NT2/D1 (cell line): ENCODE data around the gene LCE7A.

Experiments used
- DNase-seq: peaks from one replicate; pipeline ENCODE4 v3.0.0-alpha.2; 2011; ENCODE audit warnings: low read depth, low spot score
- H3K27me3 ChIP-seq: 2 replicates; pipeline ENCODE4 v1.6.0; 2011; ENCODE audit warnings: mild to moderate bottlenecking; ENCODE audit not compliant: insufficient read length, insufficient read depth
- H3K36me3 ChIP-seq: 2 replicates; pipeline ENCODE4 v1.6.1; 2011; ENCODE audit warnings: mild to moderate bottlenecking, low read length, mixed read lengths; ENCODE audit not compliant: insufficient read depth, insufficient read length
- H3K4me1 ChIP-seq: 2 replicates; pipeline ENCODE4 v1.5.1; 2011; ENCODE audit not compliant: insufficient read depth, insufficient read length
- H3K4me3 ChIP-seq: 2 replicates; pipeline ENCODE4 v1.5.1; 2011; ENCODE audit warnings: low read depth; ENCODE audit not compliant: insufficient read length
- H3K9ac ChIP-seq: 2 replicates; pipeline ENCODE4 v1.6.0; 2011; ENCODE audit warnings: low read depth; ENCODE audit not compliant: insufficient read length
- H3K9me3 ChIP-seq: 2 replicates; pipeline ENCODE4 v1.5.1; 2011; ENCODE audit warnings: mild to moderate bottlenecking, low read length; ENCODE audit not compliant: insufficient read depth
- SUZ12 ChIP-seq: IDR thresholded peaks from 2 replicates; pipeline ENCODE4 v1.6.1; 2011; ENCODE audit not compliant: insufficient read length, insufficient read depth; ENCODE audit errors: extremely low read depth
- YY1 ChIP-seq: IDR thresholded peaks from 2 replicates; pipeline ENCODE4 v1.6.1; 2011; ENCODE audit not compliant: insufficient read length, insufficient read depth
- ZNF274 ChIP-seq: IDR thresholded peaks from 2 replicates; pipeline ENCODE4 v1.6.1; 2011; ENCODE audit warnings: mild to moderate bottlenecking, low read depth, low read length

Gene LCE7A

DNA sequence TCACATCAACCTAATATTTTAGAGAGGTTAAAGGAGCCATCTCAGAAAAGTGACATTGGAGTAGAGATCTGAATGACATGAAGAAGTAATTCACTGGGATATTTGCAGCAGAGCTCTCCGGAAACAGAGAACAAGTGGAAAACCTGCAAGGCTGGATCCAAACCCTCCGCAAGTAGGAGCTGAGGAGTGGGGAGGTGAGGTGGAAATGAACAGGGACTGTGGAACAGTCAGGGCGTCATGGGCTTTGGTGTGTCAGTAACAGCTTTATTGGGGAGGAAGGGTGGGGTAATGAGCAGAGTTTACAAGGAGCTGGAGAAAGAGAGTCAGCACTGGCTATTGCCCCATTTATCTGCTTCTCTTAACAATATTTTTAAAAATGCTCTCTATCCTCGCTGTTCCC is 39.2 kb downstream of the LCE7A start:
- Histone ChIP-seq H3K36me3 (no peaks in the 10 kb centered on the region), H3K4me1 (no peaks in the 10 kb centered on the region), H3K4me3 (no peak overlapping the region), H3K27me3 (no peaks in the 10 kb centered on the region), H3K9ac (no peak overlapping the region), H3K9me3 (no peaks in the 10 kb centered on the region)
- TF ChIP-seq SUZ12 (no peak), YY1 (no peak), ZNF274 (no peak)
- no peak for DNase-seq

DNA sequence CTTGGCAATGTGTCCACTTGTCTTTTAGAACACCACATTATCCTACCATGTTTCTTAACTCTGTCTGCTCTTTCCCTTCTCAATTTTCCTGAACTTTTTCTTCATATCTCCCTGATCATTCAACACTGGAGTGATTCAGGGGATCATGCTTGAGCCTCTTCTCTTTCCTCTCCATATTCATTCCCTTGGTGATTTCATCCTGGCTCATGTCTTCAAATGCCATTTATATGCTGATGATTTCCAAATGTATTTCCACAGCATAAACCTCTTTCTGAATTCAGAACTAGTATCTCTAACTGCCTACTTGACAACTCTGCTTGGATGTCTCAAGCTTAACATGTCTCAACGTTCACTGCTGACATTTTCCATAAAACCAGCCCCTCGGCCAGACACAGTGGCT is 40.1 kb downstream of the LCE7A start:
- Histone ChIP-seq H3K36me3 (no peaks in the 10 kb centered on the region), H3K9ac (no peak overlapping the region), H3K9me3 (no peaks in the 10 kb centered on the region), H3K27me3 (no peaks in the 10 kb centered on the region), H3K4me3 (no peak overlapping the region), H3K4me1 (no peaks in the 10 kb centered on the region)
- DNase-seq = no peak
- TF ChIP-seq YY1 (no peak), ZNF274 (no peak)

DNA sequence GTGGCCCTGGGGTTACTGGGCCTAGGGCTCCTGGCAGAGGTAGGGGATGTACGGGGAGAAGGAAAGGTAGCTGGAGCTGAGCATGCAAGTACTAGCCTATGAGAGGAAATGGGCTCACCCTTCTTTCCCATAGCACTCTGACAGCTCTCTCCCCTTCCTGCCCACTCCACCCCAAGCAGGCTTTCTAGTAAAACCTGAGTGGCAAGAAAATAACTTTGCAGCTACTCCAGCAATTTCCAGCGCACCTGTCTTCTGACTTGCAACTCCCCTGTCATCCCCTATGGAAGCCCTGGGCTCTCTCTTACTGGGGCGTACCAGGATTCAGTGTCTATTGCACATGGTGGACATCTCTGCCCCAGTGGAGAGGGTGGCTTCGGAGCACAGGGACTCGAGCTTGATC is 41.8 kb downstream of the LCE7A start:
- H3K4me3 ChIP-seq = no peak overlapping the region
- H3K27me3 ChIP-seq = no peaks in the 10 kb centered on the region
- H3K9me3 ChIP-seq = no peaks in the 10 kb centered on the region
- H3K9ac ChIP-seq = no peak overlapping the region
- no peak for DNase-seq
- no peaks in the 10 kb centered on the region for H3K36me3 ChIP-seq
- no peak for TF ChIP-seq SUZ12
- TF ChIP-seq YY1 = no peak
- H3K4me1 ChIP-seq = no peaks in the 10 kb centered on the region

DNA sequence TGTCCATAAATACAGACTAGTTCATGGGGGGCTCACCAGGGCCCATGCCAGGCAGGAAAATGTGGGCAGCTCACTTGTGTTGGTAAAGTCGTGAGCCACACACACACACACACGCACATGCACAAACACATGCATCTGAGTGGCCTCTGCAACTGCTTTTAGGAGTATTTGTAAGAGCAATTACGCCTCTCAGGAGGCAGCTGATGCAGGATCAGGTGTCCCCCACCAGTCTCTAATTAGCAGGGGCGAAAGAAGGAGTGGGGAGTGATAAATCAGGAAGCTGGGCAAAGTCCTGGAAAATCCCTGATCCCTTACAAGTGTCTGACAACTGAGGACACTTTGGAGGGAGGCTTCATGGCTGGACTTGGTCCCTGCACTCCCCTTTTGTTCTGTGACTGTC is 42.8 kb downstream of the LCE7A start:
- no peaks in the 10 kb centered on the region for H3K36me3 ChIP-seq
- no peaks in the 10 kb centered on the region for H3K27me3 ChIP-seq
- no peaks in the 10 kb centered on the region for H3K4me1 ChIP-seq
- H3K4me3 ChIP-seq = no peak overlapping the region
- no peak overlapping the region for H3K9ac ChIP-seq
- TF ChIP-seq SUZ12 (no peak), ZNF274 (no peak), YY1 (no peak)
- DNase-seq = no peak
- H3K9me3 ChIP-seq = no peaks in the 10 kb centered on the region

DNA sequence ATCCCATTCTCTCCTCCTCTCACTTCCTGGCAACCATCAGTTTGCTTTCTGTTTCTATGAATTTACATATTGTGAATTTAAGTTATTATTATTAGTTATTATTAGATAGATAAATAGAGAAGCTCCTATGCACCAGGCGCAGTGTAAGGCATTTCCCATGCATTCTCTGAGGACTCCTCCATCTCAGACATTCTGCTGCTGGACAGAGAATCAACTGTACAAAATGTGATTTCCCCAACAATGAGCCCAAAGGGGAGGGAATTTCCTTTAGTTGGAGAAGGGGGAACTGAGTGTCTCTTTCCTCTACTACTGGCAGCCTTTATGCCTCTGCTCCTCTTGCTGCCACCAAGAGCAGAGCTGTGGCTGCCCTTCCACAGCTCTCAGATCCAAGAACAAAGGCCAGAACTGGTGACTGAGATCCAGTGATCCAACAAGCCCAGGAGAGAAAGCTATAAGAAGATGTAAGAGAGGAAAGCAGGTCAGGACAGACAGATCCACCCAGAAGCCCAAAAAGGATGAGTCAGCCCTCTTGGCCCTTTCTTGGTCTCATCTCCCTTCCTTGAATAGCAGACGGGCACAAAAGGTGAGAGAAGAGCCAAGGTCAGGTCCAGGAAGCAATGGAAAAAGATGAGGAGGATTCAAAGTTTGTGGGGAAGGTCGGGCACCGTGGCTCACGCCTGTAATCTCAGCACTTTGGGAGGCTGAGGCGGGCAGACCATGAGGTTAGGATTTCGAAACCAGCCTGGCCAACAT is 45.1 kb downstream of the LCE7A start:
- no peak for DNase-seq

DNA sequence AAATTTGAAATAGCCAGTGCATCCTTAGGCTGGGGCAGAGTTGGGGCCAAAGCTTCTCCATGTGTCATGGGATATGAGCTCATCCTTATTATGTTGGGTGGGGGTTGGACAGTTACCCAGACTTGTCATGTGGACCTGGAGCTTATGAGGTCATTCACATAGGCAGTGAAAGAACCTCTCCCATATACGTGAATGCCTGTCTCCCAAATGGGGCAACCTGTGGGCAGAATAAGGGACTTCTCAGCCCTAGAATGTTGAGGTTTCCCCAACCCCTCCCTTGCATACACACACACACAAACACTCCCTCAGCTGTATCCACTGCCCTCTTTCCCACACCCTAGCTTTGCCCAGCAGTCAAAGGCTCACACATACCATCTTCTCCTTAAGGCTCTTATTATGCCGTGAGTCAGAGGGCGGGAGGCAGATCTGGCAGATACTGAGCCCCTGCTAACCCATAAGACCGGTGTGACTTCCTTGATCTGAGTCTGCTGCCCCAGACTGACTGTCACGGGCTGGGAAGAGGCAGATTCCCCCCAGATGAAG is 46.3 kb downstream of the LCE7A start:
- H3K9ac ChIP-seq = no peak overlapping the region
- peaks cover 17% of the 10 kb centered on the region for H3K27me3 ChIP-seq
- no peaks in the 10 kb centered on the region for H3K4me1 ChIP-seq
- no peak for TF ChIP-seq SUZ12
- no peak for TF ChIP-seq YY1
- no peak for TF ChIP-seq ZNF274
- no peak overlapping the region for H3K4me3 ChIP-seq
- DNase-seq = no peak
- no peaks in the 10 kb centered on the region for H3K36me3 ChIP-seq
- 0 out of 2 replicates have a peak, but pooled peaks cover 5% of the 10 kb centered on the region for H3K9me3 ChIP-seq

More for the DNA sequence above, 45.1 kb downstream of the LCE7A start:
- no peaks in the 10 kb centered on the region for H3K36me3 ChIP-seq
- TF ChIP-seq YY1 (no peak), SUZ12 (no peak), ZNF274 (no peak)
- H3K4me3 ChIP-seq = no peak overlapping the region
- H3K27me3 ChIP-seq = peaks cover 5% of the 10 kb centered on the region
- H3K9ac ChIP-seq = no peak overlapping the region
- H3K9me3 ChIP-seq = no peaks in the 10 kb centered on the region
- no peaks in the 10 kb centered on the region for H3K4me1 ChIP-seq

DNA sequence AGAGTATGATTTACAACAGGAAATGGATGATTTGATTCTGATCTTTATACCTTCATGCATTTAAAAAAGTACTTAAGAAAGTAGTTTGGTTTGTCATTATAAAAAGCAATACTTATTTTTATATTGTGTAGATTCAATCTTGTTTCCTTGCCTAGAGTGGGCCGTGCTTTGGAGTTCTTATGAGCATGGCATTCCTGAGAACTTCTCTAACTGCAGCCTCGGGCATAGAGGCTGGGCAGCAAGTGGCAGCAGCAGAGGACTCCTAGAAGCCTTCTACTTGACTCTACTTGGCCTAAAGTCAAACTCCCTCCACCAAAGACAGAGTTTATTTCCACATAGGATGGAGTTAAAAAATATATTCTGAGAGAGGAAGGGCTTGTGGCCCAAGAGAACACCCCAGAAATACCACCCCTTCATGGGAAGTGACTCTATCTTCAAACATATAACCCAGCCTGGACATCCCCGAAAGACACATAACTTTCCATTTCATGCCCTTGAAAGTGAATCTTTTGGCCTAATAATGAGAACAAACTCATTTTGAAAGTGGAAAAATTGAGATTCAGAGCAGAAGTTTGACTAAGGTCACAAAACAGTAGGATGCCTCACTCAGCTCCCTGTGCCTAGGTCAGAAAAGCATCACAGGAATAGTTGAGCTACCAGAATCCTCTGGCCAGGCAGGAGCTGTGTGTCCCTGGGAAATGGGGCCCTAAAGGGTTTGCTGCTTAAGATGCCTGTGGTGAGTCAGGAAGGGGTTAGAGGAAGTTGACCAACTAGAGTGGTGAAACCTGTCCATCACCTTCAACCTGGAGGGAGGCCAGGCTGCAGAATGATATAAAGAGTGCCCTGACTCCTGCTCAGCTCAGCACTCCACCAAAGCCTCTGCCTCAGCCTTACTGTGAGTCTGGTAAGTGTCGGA is 48.1 kb downstream of the LCE7A start, which contains the start of gene IVL:
IVL (plus strand) TSS at position 861 of the 916 bp plus-strand sequence. CDS start 1,252 bp downstream, outside the sequence.
- H3K27me3 ChIP-seq = peaks cover 24% of the 10 kb centered on the region
- DNase-seq = no peak
- no peak within 1 kb of the TSS for H3K9ac ChIP-seq
- no peak for TF ChIP-seq ZNF274
- TF ChIP-seq YY1 = no peak
- H3K36me3 ChIP-seq = no peaks in the 10 kb centered on the region
- H3K4me1 ChIP-seq = no peaks in the 10 kb centered on the region
- no peak within 1 kb of the TSS for H3K4me3 ChIP-seq
- H3K9me3 ChIP-seq = 0 out of 2 replicates have a peak, but pooled peaks cover 5% of the 10 kb centered on the region
